ENCODE results near the gene SIRT5. TPM values are rescaled to one million over a fixed set of nuclear protein-coding genes. Genes with fewer than 3 reads are reported as not detected.

Gene SIRT5
- total and polyA plus RNA-seq, 12 donors, result 10.8 to 60.1 (median 46.2) TPM

DNA sequence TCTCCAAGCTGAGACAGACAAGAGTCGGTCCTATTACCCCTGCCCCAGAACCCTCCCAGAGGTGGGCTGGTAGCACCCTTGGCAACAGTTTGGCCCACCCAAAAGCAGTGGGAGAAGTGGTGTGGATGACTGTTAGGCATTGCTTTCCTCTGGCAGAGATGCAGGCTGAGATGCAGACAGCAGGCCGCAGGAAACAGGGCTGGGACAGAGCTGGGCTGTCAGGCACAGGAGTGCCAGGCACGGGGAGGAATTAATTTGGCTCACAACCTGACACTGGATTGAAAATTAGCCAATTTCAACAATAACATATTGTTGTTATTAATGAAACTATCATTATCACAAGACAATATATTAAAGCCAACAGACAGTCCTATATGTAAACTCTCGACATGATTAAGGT is 15.7 kb upstream of the SIRT5 start:
- Histone ChIP-seq H3K27ac (no peak overlapping the region), H3K27me3 (no peaks in the 10 kb centered on the region), H3K4me1 (peaks cover 0 to 38% (median 14%) of the 10 kb centered on the region in 9 donors), H3K36me3 (no peaks in the 10 kb centered on the region), H3K4me3 (no peak overlapping the region), H3K9me3 (peaks cover 0 to 1% (median 0%) of the 10 kb centered on the region in 11 donors)
- intact Hi-C loops (cut with DNase I), result no loop called here
- ATAC-seq (peak in 1 of 8 donors; percentile 19), DNase-seq (no peak)
- 58 to 70% methylated on average over 4 of the region's 4 CpGs for WGBS, 2 donors
- TF ChIP-seq, protein P1, sequence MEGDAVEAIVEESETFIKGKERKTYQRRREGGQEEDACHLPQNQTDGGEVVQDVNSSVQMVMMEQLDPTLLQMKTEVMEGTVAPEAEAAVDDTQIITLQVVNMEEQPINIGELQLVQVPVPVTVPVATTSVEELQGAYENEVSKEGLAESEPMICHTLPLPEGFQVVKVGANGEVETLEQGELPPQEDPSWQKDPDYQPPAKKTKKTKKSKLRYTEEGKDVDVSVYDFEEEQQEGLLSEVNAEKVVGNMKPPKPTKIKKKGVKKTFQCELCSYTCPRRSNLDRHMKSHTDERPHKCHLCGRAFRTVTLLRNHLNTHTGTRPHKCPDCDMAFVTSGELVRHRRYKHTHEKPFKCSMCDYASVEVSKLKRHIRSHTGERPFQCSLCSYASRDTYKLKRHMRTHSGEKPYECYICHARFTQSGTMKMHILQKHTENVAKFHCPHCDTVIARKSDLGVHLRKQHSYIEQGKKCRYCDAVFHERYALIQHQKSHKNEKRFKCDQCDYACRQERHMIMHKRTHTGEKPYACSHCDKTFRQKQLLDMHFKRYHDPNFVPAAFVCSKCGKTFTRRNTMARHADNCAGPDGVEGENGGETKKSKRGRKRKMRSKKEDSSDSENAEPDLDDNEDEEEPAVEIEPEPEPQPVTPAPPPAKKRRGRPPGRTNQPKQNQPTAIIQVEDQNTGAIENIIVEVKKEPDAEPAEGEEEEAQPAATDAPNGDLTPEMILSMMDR (IDR thresholded peaks at IDR 0.05), result no peak

DNA sequence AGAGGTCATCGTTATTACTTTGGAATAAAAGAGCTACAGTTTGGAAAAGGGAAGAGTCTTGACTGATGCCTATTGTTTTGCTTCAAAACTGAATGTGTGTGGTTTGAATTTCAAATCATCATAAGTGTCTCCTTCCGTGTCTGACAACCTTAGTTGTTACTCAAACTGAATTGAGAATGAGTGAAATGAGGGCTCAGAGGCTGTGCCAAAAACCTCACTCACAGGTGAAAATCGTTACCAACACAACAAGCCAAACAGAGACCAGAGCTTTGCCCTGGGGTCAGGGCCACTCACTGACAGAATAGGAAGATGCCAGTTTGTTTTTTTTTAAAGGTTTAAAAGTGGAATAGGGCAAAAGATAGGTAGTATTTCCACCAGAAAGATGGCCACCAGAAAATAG is 15.2 kb upstream of the SIRT5 start:
- Histone ChIP-seq H3K9me3 (no peaks in the 10 kb centered on the region), H3K4me1 (peaks cover 0 to 33% (median 14%) of the 10 kb centered on the region in 9 donors), H3K4me3 (no peak overlapping the region), H3K27ac (no peak overlapping the region), H3K36me3 (no peaks in the 10 kb centered on the region), H3K27me3 (no peaks in the 10 kb centered on the region)
- TF ChIP-seq, protein P1 (IDR thresholded peaks at IDR 0.05), result no peak
- intact Hi-C loops (cut with DNase I), result no loop called here
- ATAC-seq, result no peak
- WGBS, 2 donors, result 52 to 62% methylated on average over 3 of the region's 3 CpGs
- DNase-seq, result no peak

DNA sequence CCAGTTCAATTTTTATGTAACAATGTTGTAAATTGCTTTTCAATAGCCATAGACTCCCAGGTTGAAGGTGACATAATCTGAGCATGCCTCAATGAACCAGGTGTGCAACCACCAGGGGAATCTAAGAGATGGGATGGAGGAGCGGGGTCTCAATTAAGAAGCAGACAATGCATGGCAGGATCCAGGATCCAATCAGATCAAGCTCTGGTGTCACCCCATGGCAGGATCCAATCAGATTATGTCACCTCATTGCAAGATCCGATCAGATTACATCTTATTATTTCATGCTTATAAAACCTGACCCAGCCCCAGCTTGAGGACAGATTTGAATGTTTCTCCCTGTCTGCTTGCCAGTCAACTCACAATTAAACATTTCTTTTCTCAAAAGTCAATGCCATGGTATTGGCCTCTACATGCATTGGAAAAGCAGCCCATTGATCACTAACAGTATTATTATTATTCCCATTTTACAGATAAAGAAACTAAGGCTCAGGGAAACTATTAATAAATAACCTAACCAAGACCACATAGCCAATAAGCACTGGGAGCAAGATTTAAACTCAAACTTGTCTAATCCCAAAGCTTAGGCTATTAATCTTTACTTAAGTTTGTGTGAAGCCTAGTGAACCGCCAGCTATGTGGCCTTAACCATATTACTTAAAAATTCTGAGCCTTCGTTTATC is 14.3 kb upstream of the SIRT5 start:
- H3K4me3 ChIP-seq, result no peak overlapping the region
- WGBS, 2 donors, result 96 to 97% methylated on average over 4 of the region's 4 CpGs
- DNase-seq (no peak), ATAC-seq (no peak)
- H3K27ac ChIP-seq, result no peak overlapping the region
- peaks cover 0 to 24% (median 12%) of the 10 kb centered on the region in 9 donors for H3K4me1 ChIP-seq
- intact Hi-C loops (cut with DNase I), result no loop called here
- H3K9me3 ChIP-seq, result no peaks in the 10 kb centered on the region
- H3K27me3 ChIP-seq, result no peaks in the 10 kb centered on the region
- TF ChIP-seq, protein P1 (IDR thresholded peaks at IDR 0.05), result no peak
- H3K36me3 ChIP-seq, result no peaks in the 10 kb centered on the region

DNA sequence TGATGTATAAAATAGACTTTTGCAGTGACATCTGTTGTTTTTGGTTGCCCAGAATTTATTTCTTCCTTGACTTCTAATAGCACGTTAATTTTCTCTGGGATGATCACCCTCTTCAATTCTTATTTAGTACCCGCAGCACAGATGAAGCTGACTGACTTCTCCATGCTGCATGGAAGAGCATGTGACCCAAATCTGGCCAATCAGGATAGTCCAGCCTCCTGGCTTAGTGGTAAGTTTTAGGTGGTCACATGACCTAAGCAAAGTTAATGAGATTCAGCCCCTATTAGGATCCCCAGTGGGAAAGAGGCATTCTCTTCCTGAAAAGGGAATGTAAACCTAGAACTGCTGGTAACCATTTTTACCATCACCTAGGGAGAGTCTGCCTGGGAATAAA is 13.8 kb upstream of the SIRT5 start:
- Histone ChIP-seq H3K27me3 (no peaks in the 10 kb centered on the region), H3K4me1 (peaks cover 0 to 19% (median 7%) of the 10 kb centered on the region in 9 donors), H3K27ac (no peak overlapping the region), H3K4me3 (no peak overlapping the region), H3K9me3 (no peaks in the 10 kb centered on the region), H3K36me3 (no peaks in the 10 kb centered on the region)
- no peak for DNase-seq
- TF ChIP-seq, protein P1 (IDR thresholded peaks at IDR 0.05), result no peak
- intact Hi-C loops (cut with DNase I), result no loop called here
- ATAC-seq, result no peak
- 93 to 100% methylated on average over 2 of the region's 2 CpGs for WGBS, 2 donors
